HG03108 (cell line): Measurements from ENCODE around the gene EFNB1.

Experiments
- ATAC-seq: cut with Tn5 transposase; IDR thresholded peaks from one replicate; pipeline ENCODE4 v1.9.1; 2021; ENCODE audit warnings: moderate library complexity; ENCODE audit not compliant: unreplicated experiment

EFNB1 gene

DNA sequence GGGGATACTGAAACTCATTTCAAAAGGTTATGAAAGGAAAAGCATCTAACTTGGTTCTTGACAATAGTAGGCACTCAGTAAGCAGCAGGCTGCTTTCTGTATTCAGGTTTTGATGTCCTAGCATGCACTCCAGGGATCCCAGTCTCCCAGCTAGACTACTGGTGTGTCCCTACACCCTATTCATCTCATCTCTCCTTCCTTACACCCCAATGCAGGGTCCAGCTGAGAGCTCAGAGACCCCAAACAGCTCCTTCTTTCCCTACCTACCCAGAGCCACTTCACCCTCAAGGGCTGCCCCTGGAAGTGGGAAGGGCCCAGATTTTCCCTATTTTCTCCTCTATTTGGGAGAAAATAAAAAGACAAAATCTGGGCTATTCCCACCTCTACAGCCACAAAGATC is 1.6 kb upstream of the EFNB1 start:
- no peak for ATAC-seq

DNA sequence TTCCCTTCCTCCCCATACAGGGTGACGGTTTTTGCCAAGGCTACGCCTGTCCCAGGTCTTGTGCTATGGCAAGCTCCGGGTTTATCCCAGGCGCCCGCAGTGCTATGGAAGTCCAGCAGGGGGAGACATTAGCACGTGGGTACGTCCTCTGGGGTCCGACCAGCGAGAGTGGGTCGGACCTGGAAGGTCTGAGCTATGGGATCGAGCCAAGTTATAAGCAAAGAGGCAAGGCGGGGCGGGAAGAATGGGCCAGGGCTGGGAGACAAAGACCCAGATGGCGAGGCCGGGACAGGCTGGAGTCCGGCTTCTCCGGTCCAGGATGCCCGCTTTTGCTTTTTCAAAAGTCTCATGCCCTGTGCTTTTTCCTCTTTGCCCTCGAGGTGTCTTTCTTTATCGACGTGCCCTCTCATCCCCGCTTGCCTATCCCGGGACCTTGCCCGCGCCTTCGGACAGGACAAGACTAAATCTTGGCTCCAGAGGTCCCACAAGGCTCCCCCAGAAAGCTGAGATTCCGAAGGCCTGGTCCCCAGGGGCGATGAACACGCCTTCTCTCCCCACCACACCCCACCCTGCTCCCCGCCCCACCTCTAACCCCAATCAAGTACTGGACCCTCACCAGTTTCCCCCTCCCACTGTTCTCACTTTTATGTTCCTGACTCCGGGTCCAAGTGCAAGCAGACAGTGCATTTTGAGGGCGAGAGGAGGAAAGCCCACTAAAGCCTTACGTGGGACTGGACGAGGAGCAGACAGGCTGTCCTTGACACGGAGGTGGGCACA is 785 bp upstream of the EFNB1 start:
- ATAC-seq = peak; percentile 35

DNA sequence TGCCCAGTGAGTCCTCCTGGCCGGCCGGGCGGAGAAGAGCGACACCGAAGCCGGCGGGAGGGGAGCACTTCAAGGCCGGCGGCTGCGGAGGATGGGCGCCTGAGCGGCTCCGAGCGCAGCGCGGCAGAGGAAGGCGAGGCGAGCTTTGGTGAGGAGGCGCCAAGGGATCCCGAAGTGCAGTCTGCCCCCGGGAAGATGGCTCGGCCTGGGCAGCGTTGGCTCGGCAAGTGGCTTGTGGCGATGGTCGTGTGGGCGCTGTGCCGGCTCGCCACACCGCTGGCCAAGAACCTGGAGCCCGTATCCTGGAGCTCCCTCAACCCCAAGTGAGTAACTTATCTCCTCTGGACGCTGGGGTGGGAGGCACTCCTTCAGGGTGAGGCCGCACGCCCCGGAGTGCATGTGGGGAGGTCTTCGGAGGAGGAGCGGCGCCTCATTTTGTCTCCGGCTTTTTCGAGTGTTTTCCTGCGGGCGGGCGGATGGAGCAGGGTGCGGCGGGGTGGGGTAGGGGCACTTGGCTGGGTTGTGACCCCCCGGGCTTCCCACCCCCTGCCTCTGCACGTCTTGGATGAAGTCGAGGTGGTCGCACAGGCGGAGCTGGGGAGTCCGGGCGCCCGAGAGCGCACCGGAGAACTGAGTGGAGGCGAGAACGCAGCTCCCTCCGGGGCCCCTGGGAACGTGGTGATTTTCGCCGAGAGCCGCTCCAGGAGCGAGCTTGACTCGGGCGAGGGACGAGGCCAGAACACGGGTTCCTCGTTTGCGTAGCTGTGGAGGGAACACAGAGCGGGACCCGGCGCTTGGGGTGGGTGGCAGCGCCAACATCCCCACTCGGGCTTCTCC is 979 bp downstream of the EFNB1 start:
- ATAC-seq = no peak

DNA sequence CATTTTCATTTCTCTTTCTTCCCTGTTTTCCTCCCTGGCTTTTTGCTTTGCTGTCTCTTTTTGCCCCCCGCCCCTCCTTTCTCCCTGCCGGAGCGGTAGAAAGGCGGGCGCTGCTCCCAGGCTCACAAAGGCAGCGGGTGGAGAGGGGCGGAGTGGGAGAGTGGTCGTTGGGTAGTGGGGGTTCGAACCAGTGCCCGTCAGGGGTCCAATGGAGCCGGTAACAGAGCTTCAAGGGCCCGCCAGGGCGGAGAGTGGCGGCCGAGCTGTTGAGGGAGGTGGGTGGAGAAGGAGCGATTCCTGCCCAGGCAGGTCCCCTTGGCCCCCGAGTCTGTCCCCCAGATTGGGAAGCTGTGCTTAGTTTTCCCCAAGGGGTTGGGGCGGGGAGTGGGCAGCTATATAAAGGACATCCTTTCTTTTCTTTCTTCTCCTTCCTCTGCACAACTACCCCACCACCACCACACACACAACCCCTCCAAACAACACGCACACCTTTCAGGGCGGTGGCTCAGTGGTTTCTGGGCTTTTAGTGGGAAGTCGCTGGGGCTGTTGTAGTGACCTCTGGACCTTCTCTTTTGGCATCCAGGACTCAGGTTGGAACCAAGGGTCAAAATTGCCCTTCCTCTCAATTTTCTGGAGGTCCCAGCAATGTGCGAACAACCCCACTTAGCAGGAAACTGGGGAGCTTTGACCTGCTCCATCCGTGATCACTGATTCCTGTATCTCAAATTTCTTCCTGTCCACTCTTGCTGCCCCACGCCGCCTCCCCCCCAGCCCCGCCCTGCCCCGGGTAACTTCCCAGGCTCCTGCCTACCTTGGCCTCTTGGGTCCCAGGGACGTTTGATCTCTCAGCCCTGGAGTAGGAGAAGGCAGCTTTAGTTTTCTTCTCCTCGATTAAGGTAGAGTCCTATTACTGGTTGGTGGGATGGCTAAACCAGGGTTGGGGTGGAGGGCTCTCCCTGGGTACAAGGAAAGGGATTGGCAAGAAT is 1.9 kb downstream of the EFNB1 start:
- ATAC-seq = no peak

DNA sequence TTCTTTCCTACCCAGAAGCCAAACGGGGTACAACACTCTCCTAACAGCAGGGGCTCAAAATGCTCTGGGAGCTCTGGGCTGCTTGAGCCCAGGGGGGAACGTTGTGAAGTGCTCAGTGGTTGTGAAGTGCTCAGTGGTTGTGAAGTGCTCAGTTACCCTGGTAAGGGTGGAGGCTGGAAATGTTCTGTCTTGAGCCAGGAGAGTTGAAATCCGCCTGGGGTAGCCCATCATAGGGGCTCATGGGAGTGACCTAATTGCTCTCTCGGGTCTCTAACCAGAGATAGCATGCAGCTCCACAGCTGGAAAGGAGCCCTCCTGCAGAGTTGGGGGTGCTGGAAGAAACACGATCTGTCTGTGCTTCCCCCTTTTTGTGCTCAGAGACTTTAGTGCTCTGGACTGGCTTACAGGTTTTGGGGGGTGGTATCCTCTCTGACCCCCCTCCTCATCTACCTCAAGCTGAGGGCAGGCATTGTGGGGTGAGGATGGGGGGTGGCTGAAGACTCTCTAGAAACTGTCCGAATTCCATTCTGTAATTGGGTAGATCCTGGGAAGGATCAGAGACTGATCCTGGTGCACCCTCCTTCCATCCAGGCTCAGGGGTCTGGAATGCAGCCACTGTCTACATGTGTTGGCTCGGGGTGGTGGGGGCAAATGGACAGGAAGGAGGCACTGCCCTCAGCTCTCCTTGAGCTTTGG is 2.7 kb downstream of the EFNB1 start:
- ATAC-seq = no peak

DNA sequence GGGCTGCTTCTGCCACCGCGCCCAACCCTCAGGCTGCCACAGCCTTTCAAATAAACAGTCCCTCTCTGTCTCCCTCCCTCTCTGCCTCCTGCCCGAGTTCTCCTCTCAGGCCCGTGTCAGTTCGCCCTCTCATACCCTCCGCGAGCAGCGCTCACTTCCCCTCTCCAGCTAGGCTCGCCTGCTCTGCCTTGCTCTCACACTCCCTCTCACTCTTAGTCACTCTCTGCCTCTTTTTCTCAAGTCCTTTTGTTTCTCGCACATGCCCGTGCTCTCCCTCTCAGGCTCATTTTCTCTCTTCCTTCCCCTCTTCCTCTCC is 3.2 kb downstream of the EFNB1 start:
- no peak for ATAC-seq

DNA sequence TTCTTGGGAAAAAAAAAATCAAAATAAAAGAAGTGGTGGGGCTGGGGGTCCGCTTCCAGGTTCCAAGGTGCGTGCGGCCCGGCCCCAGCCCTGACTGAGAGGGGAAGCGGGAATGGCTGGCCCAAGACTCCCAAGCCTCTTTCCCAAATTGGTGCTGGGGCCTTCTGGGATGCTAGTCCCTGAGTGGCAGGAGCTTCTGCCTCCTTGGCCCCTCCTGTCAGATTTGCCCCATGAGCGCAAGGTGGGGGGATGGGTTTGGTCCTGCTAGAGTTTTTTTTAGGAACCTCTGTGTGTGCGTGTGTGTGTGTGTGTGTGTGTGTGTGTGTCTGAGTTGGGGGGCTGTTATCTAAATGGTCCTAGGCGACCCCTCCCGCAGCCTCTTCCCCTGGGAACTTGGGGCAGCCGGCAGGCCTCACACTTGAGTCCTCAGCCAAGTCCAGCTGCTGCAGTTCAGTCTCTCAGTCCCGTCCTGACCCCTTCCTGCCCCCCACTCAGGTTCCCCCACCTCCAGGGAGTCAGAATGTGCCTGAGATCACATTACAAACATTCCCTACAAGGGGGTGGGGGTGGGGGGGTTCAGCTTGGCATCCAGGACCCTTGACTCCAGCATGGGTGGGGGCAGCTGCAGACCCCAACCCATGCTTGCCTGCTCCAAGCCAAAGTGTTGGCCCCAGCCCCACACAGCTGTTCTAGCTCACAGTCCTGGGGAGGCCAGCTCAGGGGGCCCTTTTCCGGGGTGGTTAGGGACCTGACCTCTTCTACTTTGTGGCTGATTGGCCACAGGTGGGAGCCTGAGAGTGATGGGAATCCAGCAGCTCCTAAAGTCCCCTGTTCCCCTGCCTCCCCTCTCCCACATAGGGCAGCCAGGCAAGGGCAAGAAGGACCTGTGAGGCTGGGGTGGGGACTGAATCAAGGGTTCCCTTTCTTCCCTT is 4.0 kb downstream of the EFNB1 start:
- ATAC-seq = no peak

DNA sequence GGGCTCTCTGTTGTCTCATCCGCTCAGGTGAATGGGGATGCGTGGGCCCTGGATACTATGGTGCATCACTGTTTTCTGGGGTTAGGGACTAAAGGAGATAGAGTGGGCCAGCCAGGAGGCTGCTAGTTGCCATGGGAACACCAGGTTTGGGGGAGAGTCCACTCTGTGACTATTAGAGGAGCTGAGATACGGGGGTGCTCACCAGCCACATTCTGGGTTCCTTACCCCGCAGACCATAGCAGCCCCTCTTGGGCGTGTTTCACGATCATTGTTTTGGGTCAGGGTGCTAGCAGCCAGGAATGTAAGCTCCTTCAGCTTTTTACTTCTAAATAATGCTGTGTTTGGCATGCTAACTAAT is 4.6 kb downstream of the EFNB1 start:
- ATAC-seq = no peak

DNA sequence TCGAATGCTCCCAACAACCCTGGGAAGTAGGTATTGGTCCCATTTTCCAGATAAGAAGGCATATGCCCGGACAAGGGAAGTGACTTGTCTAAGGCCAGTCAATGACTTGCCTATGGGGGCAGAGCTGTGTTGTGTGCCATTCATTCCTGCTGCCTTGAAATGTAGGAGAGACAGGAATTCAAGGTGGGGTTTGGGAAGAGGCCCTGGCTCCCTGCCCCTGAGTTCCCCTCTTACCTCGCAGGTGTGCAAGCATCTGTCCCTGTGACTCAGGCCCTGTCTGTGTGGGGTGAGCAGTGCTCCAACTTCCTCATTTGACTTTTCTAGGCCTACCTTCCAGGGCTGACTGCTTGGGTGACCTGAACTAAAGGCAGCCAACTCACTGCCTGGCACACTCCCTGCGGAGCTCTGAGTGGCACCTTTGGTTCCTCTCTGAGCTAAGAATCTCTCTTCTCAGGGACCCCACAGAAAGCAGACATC is 5.1 kb downstream of the EFNB1 start:
- ATAC-seq = no peak

DNA sequence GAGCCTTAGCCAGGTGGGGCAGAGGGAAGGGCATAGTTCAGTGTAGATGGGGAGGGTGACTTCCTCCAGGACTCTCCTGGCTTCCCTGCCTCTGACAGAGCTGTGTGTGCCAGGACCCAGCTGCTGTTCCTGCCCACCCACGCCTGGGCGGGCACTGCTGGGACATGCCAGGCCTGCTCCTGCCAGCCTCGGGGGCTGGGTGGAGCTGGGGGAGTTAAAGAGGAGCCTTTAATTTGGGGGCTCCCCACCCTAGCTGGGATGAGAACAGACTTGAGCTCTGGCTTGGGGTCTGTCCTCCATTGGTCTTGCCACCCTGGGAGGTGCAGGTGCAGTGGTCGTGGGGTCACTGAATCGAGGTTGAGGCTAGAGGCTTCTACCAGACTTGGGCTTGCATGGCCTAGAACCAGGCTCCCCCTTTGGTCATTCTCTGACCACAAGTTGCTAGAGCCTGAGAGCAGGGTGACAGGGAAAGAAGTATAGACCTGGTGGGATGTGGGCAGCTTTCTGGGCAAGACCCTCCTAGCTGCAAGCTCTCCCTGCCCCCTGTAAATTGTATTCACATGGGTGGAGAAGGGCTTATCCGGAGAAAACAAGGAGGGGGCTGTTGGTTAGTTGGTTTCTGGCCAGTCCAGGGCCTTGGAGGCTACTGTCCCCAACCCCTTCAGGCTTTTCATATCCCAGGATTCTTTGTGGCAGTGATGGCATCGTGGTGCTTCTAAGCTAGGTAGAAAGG is 5.7 kb downstream of the EFNB1 start:
- ATAC-seq = no peak

DNA sequence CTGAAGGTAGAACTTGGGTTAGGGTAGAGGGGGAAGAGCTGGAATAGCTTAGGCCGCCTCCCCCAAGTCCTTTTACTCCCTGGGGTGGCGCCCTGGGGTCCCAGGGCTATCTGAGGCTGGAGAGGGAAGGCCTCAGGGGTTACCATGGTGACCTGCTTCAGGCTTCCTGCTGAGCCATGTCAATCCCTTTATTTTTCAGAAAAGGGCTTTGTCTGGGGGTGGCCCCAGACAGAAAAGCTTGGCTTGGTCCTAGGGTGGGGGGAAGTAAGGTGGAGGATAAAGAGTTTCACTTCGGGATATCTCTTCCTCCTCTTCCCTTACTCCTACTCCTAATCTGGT is 6.3 kb downstream of the EFNB1 start:
- no peak for ATAC-seq

DNA sequence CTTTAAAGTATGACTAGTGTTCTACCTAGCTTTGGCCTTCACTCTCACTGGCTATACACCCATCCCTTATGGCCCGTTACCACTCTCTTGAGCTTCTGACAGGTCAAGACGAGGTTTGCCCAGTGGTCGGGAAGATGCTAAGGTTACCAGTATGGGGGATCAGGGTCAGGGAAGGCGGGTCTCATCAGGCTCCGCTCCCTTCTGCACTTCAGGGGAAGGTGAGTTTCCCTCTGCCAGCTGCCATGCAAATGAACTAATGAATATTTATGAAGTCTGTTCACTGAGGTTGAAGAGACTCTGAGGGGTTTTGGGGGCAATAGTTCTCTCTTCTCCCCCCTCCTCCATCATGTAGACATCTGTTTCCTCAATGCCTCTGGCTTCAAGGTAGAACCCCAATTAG is 6.6 kb downstream of the EFNB1 start:
- no peak for ATAC-seq

DNA sequence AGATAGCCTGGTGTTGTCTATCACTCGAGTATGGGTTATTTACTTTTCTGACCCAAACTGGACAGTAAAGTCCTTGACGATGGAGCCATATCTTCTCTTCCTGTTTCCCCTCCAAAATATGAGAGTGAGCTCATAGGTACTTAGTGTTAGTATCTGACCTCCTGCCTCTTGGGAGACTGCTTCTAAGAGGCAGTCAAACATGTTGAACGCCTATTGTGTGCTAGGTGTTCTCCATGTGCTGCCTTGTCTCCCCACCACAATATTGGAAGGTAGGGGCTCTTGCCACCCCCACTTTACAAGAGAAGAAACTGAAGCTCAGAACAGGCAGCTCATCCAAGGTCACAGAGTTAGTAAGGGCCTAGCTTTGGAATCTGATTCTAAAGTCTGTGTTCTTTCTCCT is 8.3 kb downstream of the EFNB1 start:
- ATAC-seq = no peak

DNA sequence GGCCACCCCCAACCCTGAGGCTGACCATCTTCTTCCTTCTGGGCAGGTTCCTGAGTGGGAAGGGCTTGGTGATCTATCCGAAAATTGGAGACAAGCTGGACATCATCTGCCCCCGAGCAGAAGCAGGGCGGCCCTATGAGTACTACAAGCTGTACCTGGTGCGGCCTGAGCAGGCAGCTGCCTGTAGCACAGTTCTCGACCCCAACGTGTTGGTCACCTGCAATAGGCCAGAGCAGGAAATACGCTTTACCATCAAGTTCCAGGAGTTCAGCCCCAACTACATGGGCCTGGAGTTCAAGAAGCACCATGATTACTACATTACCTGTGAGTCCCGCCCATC is 9.7 kb downstream of the EFNB1 start:
- ATAC-seq = no peak

DNA sequence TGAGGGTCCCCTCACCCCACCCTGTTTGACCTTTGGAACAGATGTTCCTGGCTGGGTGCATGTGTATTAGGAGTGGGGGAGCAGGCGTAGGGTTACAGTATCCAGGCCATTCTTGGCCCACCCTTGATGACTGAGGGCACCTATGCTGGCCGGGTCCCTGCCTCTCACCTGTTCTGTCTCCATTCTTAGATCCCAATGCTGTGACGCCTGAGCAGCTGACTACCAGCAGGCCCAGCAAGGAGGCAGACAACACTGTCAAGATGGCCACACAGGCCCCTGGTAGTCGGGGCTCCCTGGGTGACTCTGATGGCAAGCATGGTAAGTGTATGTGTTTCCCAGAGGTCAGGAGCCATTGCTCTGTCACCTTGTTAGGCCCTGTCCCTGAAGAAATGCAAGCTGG is 10.9 kb downstream of the EFNB1 start:
- ATAC-seq = no peak

DNA sequence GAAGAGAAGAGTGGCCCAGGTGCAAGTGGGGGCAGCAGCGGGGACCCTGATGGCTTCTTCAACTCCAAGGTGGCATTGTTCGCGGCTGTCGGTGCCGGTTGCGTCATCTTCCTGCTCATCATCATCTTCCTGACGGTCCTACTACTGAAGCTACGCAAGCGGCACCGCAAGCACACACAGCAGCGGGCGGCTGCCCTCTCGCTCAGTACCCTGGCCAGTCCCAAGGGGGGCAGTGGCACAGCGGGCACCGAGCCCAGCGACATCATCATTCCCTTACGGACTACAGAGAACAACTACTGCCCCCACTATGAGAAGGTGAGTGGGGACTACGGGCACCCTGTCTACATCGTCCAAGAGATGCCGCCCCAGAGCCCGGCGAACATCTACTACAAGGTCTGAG is 11.4 kb downstream of the EFNB1 start:
- no peak for ATAC-seq

DNA sequence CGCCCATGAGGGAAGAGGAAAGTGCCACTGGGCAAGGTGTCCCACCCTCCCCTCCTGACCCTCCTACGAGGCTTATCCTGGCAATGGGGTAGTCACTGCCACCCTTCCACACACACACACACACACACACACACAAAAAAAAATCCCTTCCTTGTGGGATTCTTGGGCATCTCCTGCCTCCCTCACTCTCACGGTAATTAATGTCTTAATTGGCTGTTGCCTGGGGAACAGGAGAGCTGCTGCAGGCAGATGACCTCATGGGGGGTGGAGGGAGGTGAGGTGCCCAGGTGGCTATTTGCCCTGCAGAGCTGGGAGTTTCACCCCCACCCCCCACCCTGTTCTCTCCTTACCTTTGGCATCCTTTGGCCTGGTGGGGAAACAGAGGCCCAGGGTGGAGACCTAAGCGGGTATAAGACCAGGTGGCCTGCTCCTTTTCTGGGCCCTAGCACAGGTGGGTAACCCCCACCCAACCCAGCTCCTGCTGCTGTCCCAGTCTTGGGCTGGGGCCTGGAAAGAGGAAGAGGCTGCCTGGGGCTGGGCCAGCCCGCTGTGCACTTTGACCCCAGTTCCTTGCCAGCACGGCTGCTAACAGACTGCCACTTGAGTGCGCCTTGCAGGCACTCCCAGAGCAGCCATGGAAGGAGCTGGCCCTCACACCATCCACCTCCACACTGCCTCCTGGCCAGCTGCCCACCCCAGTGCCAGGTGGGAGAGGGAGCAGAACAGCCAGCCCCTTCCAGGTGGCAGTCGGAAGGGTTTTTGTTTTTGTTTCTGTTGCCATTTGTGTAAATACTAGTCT is 12.6 kb downstream of the EFNB1 start:
- ATAC-seq = no peak

DNA sequence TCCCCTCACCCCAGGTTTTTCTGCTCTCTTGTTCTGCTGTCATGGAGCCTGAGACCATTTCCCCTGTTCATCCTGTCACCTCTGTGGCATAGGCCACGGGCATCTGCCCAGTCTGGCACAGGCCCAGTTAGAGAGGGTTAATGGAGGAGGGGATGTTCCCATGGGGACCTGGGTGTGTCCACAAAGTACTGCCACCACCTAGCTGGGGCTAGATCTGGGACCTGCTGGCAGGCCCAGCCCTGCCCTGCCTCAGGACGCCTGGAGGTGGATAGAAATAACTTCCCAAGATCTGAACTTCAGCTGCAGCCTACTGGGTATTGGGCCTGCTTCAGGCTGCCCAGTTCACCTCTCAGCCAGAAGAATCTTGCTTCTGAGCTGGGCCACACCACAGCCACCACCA is 13.5 kb downstream of the EFNB1 start:
- no peak for ATAC-seq
